ENCODE data around the gene SLC16A7.

GRCh38 chr12:59660148-59660547 lies 64.3 kb downstream of the SLC16A7 start:
- TF ChIP-seq CTCF (IDR thresholded peaks at IDR 0.05) (no peak), ZFX (IDR thresholded peaks at IDR 0.05; ENCODE audit: borderline replicate concordance) (no peak)

Data from 22Rv1 (cell line).